GM12873 (cell line): Measurements from ENCODE around the gene TNRC18.

Experiments
- CTCF ChIP-seq: IDR thresholded peaks from 2 replicates; pipeline ENCODE4 v1.5.1; 2012; ENCODE audit warnings: low read depth, mild to moderate bottlenecking, moderate library complexity, low read length, control low read depth; ENCODE audit not compliant: insufficient read depth; ENCODE audit errors: missing control alignments

Gene TNRC18

GRCh38 chr7:5429857-5430611 is 6.4 kb upstream of the TNRC18 start:
- TF ChIP-seq CTCF, result no peak

GRCh38 chr7:5429253-5429856 is 5.7 kb upstream of the TNRC18 start:
- no peak for TF ChIP-seq CTCF

- no peak for TF ChIP-seq CTCF
Measured at GRCh38 chr7:5428478-5429252, 5.0 kb upstream of the TNRC18 start.

GRCh38 chr7:5426226-5426475 is 2.5 kb upstream of the TNRC18 start:
- no peak for TF ChIP-seq CTCF

GRCh38 chr7:5425507-5426225 is 2.0 kb upstream of the TNRC18 start:
- no peak for TF ChIP-seq CTCF

GRCh38 chr7:5424749-5425506 is 1.3 kb upstream of the TNRC18 start:
- no peak for TF ChIP-seq CTCF
